Upper lobe of right lung (tissue), 1 donor: Measurements from ENCODE around the gene LMO7. TPM values are rescaled to one million over a fixed set of nuclear protein-coding genes. Genes with fewer than 3 reads are reported as not detected.
A peak's percentile ranks its signal among the peaks of the same experiment; 100 is the strongest.

Source experiments
- ATAC-seq: fragments of 200-7000 bp; cut with Tn5 transposase; one replicate; pipeline ENCODE4 v1.9.1; 2020; ENCODE audit warnings: mild to moderate bottlenecking, moderate library complexity
- DNase-seq: peaks from one replicate; pipeline ENCODE4 v3.0.0-alpha.2; 2020
- H3K27ac ChIP-seq: fragments of 200-600 bp; one replicate; pipeline ENCODE4 v1.8.0; 2022
- H3K27me3 ChIP-seq: fragments of 200-600 bp; one replicate; pipeline ENCODE4 v1.8.0; 2022; ENCODE audit warnings: mild to moderate bottlenecking
- H3K36me3 ChIP-seq: fragments of 200-600 bp; one replicate; pipeline ENCODE4 v1.8.0; 2022
- H3K4me1 ChIP-seq: fragments of 200-600 bp; one replicate; pipeline ENCODE4 v1.8.0; 2022
- H3K4me3 ChIP-seq: fragments of 200-600 bp; one replicate; pipeline ENCODE4 v1.8.0; 2022; ENCODE audit warnings: mild to moderate bottlenecking
- H3K9me3 ChIP-seq: fragments of 200-600 bp; one replicate; pipeline ENCODE4 v1.8.0; 2022
- intact Hi-C: fragments of 100-400 bp; cut with DNase I; formaldehyde crosslinking; loops from one replicate; pipeline ENCODE4 v1.11.0; 2022
- total RNA-seq: library from RNA; stranded (reverse); fragmentation: NEBNext Ultra II Directional; extraction: Animal tissue kit (Norgen Biotek cat#: 25700); gene quantifications from one replicate; pipeline ENCODE4 v1.2.1, GENCODE V29; 2021
- TF ChIP-seq, protein P1 (sequence below): fragments of 200-600 bp; IDR thresholded peaks from one replicate; pipeline ENCODE4 v1.8.0; 2022; ENCODE audit warnings: antibody characterized with exemption
- donor health status: DM: no; HTN: yes; CAD: no; lungs with severe emphysema.

LMO7 gene
- total RNA-seq, 1 donor from 2014 or later: 549 TPM

DNA sequence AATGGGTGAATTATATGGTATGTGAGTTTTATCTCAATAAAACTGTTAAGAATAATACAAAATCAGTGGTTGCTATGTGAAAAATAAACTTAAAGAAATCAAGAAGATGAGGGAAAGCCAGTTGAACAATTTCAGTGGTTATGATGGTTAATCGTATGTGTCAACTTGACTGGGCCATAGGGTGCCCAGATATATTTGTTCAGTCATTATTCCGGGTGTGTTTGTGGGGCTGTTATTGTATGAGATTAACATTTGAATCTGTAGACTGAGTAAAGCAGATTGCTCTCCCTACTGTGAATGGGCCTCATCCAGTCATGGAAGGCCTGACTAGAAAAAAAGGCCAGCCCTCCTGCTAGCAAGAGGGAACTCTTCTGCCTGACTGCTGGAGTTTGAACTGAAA, 109.3 kb downstream of the LMO7 start:
- intact Hi-C loops: no loop called here
- Histone ChIP-seq H3K4me1 (no peaks in the 10 kb centered on the region), H3K4me3 (no peak overlapping the region), H3K36me3 (no peaks in the 10 kb centered on the region), H3K27me3 (no peaks in the 10 kb centered on the region), H3K27ac (no peak overlapping the region), H3K9me3 (no peaks in the 10 kb centered on the region)
- TF ChIP-seq, protein P1, sequence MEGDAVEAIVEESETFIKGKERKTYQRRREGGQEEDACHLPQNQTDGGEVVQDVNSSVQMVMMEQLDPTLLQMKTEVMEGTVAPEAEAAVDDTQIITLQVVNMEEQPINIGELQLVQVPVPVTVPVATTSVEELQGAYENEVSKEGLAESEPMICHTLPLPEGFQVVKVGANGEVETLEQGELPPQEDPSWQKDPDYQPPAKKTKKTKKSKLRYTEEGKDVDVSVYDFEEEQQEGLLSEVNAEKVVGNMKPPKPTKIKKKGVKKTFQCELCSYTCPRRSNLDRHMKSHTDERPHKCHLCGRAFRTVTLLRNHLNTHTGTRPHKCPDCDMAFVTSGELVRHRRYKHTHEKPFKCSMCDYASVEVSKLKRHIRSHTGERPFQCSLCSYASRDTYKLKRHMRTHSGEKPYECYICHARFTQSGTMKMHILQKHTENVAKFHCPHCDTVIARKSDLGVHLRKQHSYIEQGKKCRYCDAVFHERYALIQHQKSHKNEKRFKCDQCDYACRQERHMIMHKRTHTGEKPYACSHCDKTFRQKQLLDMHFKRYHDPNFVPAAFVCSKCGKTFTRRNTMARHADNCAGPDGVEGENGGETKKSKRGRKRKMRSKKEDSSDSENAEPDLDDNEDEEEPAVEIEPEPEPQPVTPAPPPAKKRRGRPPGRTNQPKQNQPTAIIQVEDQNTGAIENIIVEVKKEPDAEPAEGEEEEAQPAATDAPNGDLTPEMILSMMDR: no peak
- no peak for ATAC-seq
- no peak for DNase-seq

DNA sequence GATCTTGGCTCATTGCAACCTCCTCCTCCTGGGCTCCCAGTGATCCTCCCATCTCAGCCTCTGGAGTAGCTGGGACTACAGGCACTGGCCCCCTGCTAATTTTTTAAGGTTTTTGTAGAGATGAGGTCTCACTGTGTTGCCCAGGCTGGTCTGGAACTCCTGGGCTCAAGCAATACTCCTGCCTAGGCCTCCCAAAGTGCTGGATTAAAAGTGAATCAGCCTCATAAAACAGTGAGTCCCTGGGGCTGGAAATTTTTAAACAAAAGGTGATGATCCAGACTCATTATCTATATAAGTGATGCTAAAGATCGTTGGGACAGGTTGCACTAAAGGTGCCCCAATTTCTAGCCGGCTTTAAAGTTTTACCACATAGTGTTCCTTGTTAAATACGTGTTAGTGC, 112.7 kb downstream of the LMO7 start:
- no peaks in the 10 kb centered on the region for H3K4me1 ChIP-seq
- no peaks in the 10 kb centered on the region for H3K36me3 ChIP-seq
- H3K9me3 ChIP-seq: no peaks in the 10 kb centered on the region
- no peak overlapping the region for H3K4me3 ChIP-seq
- no peak overlapping the region for H3K27ac ChIP-seq
- ATAC-seq: no peak
- no peak for DNase-seq
- intact Hi-C loops: no loop called here
- H3K27me3 ChIP-seq: no peaks in the 10 kb centered on the region
- TF ChIP-seq, protein P1: no peak

DNA sequence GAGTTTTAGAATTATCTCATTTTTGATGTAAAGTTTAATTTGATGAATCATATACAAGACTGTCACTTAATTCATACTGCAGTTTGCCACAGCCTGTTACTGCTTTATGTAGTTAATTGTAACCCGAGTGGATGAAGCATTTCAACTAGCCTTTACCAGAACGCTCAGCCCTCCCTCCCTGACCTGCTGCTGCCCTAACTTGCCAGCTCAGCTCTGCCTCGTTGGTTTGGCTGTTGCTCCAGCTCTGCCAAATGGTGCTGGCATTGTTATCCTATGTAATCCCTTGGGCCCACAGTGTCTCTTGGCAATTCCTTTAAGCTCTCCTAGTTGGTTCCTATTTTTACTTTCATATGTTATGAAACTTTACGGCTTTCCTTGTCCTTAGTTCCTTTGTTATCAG, 113.3 kb downstream of the LMO7 start:
- H3K4me1 ChIP-seq: no peaks in the 10 kb centered on the region
- no peaks in the 10 kb centered on the region for H3K36me3 ChIP-seq
- H3K27me3 ChIP-seq: no peaks in the 10 kb centered on the region
- intact Hi-C loops: no loop called here
- H3K27ac ChIP-seq: no peak overlapping the region
- DNase-seq (no peak), ATAC-seq (no peak)
- H3K4me3 ChIP-seq: no peak overlapping the region
- TF ChIP-seq, protein P1: no peak
- H3K9me3 ChIP-seq: no peaks in the 10 kb centered on the region

DNA sequence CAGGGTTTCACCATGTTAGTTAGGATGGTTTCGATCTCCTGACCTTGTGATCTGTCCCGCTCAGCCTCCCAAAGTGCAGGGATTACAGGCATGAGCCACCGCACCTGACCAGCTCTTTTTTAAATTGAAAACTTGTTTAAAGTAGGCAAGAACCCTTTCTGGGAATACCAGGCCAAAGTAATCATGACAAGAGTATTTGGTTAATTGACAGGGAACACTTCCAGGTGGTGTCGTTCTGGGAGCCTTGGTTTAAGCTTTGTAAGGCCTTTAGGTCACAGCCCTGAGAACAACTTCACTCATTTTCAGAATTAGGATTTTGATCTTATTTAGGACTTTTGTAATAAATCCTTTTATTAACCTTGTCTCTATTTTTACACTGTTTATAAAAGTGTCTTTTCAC, 115.2 kb downstream of the LMO7 start:
- intact Hi-C loops: no loop called here
- Histone ChIP-seq H3K36me3 (no peaks in the 10 kb centered on the region), H3K4me3 (no peak overlapping the region), H3K27me3 (no peaks in the 10 kb centered on the region), H3K27ac (no peak overlapping the region), H3K4me1 (no peaks in the 10 kb centered on the region), H3K9me3 (no peaks in the 10 kb centered on the region)
- DNase-seq (no peak), ATAC-seq (peak; percentile 26)
- TF ChIP-seq, protein P1: no peak

DNA sequence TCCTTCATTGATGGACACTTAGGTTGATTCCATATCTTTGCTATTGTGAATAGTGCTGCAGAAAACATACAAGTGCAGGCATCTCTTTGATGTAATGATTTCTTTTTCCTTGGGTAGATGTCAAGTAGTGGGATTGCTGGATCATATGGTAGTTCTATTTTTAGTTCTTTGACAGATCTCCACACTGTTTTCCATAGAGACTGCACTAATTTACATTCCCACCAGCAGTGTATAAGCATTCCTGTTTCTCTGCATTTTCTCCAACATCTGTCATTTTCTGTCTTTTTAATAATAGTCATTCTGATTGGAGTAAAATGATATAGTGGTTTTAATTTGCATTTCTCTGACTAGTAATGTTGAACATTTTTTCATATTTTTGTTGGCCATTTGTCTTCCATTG, 116.7 kb downstream of the LMO7 start:
- no peak for ATAC-seq

More for the DNA sequence above, 116.7 kb downstream of the LMO7 start:
- no peaks in the 10 kb centered on the region for H3K4me1 ChIP-seq
- H3K27me3 ChIP-seq: no peaks in the 10 kb centered on the region
- TF ChIP-seq, protein P1: no peak
- no peak overlapping the region for H3K4me3 ChIP-seq
- DNase-seq: no peak
- H3K36me3 ChIP-seq: no peaks in the 10 kb centered on the region
- no peaks in the 10 kb centered on the region for H3K9me3 ChIP-seq
- H3K27ac ChIP-seq: no peak overlapping the region
- intact Hi-C loops: no loop called here
